Panc1 (cell line): ENCODE results near the gene TAF6.

Experiments
- CTCF ChIP-seq: fragments of 450-650 bp; IDR thresholded peaks from 2 replicates; pipeline ENCODE4 v1.5.1; 2017; ENCODE audit warnings: mild to moderate bottlenecking
- TF ChIP-seq, protein P1 (sequence below), 2 experiments: IDR thresholded peaks; 2 replicates each; pipeline ENCODE4 v1.6.1; 2011 to 2012; ENCODE audit warnings: low read depth in 2 of 2, control low read depth in 1 of 2, low read length in 1 of 2, mild to moderate bottlenecking in 1 of 2, moderate library complexity in 1 of 2; ENCODE audit not compliant: insufficient read depth in 1 of 2

- TF ChIP-seq, protein P1, sequence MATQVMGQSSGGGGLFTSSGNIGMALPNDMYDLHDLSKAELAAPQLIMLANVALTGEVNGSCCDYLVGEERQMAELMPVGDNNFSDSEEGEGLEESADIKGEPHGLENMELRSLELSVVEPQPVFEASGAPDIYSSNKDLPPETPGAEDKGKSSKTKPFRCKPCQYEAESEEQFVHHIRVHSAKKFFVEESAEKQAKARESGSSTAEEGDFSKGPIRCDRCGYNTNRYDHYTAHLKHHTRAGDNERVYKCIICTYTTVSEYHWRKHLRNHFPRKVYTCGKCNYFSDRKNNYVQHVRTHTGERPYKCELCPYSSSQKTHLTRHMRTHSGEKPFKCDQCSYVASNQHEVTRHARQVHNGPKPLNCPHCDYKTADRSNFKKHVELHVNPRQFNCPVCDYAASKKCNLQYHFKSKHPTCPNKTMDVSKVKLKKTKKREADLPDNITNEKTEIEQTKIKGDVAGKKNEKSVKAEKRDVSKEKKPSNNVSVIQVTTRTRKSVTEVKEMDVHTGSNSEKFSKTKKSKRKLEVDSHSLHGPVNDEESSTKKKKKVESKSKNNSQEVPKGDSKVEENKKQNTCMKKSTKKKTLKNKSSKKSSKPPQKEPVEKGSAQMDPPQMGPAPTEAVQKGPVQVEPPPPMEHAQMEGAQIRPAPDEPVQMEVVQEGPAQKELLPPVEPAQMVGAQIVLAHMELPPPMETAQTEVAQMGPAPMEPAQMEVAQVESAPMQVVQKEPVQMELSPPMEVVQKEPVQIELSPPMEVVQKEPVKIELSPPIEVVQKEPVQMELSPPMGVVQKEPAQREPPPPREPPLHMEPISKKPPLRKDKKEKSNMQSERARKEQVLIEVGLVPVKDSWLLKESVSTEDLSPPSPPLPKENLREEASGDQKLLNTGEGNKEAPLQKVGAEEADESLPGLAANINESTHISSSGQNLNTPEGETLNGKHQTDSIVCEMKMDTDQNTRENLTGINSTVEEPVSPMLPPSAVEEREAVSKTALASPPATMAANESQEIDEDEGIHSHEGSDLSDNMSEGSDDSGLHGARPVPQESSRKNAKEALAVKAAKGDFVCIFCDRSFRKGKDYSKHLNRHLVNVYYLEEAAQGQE (IDR thresholded peaks at IDR 0.05; ENCODE audit: insufficient read depth in 1 of 2, low read depth in 2 of 2, low read length in 1 of 2) = no peak
- TF ChIP-seq CTCF = no peak
Observed at GRCh38 chr7:100065452-100066186, 53.5 kb downstream of the TAF6 start.
